Sigmoid colon (tissue), 4 donors: ENCODE results near the gene KMT2C.

Experiments
- EP300 ChIP-seq, 4 donors: sonication (generic); formaldehyde crosslinking; IDR thresholded peaks; one replicate each; pipeline ENCODE4 v1.6.1; 2017; ENCODE audit warnings: antibody characterized with exemption in 4 of 4
- POLR2A ChIP-seq, 2 donors: fragments of 450-650 bp; IDR thresholded peaks; one replicate each; pipeline ENCODE4 v1.6.1; 2016; ENCODE audit warnings: antibody characterized with exemption in 2 of 2, mild to moderate bottlenecking in 2 of 2, moderate library complexity in 2 of 2
- POLR2AphosphoS5 ChIP-seq, 4 donors: sonication (generic); formaldehyde crosslinking; IDR thresholded peaks; one replicate each; pipeline ENCODE4 v1.6.1; 2017; ENCODE audit warnings: antibody characterized with exemption in 4 of 4

- TF ChIP-seq POLR2AphosphoS5 (IDR thresholded peaks at IDR 0.05) (no peak), EP300 (IDR thresholded peaks at IDR 0.05) (no peak), POLR2A (IDR thresholded peaks at IDR 0.05) (no peak)
Observed at GRCh38 chr7:152344253-152344652, 91.5 kb downstream of the KMT2C start.
